Neural progenitor cell (in vitro differentiated cells): Measurements from ENCODE around the gene DTD1.

Experiments
- CTCF ChIP-seq: fragments of 200-600 bp; sonication (generic); IDR thresholded peaks from 2 replicates; pipeline ENCODE4 v1.5.1; 2017; ENCODE audit warnings: antibody characterized with exemption, mild to moderate bottlenecking
- EZH2 ChIP-seq: fragments of 200-600 bp; sonication (generic); IDR thresholded peaks from 2 replicates; pipeline ENCODE4 v1.6.1; 2017; ENCODE audit warnings: antibody characterized with exemption, mild to moderate bottlenecking, moderate library complexity

- TF ChIP-seq CTCF: no peak
- no peak for TF ChIP-seq EZH2
Measured at GRCh38 chr20:18615020-18615650, 27.3 kb downstream of the DTD1 start.
